Left kidney (tissue), 8 donors: ENCODE measurements around the gene HABP2. TPM values are rescaled to one million over a fixed set of nuclear protein-coding genes. Genes with fewer than 3 reads are reported as not detected.
A peak's percentile ranks its signal among the peaks of the same experiment; 100 is the strongest.

Experiments used
- DNase-seq: peaks from one replicate; pipeline ENCODE4 v3.0.0-alpha.2; 2013
- long read RNA-seq, 8 donors: transcript quantifications; one replicate each; lab custom pipeline, GENCODE V29; 2026
- polyA plus RNA-seq: library from polyadenylated mRNA; unstranded; fragments of 120-200 nt; gene quantifications from one replicate; pipeline ENCODE4 v1.2.1, GENCODE V29; 2013; ENCODE audit not compliant: insufficient read length

Gene HABP2
- 0.52 TPM for polyA plus RNA-seq
- long read RNA-seq, donor 1: 0 reads
- long read RNA-seq, donor 2: 0 reads
- long read RNA-seq, donor 3: 0 reads
- long read RNA-seq, donor 4: 0 reads
- long read RNA-seq, donor 5: 0 reads
- long read RNA-seq, donor 6: 0 reads
- long read RNA-seq, donor 7: 0 reads
- long read RNA-seq, donor 8: 0 reads

DNA sequence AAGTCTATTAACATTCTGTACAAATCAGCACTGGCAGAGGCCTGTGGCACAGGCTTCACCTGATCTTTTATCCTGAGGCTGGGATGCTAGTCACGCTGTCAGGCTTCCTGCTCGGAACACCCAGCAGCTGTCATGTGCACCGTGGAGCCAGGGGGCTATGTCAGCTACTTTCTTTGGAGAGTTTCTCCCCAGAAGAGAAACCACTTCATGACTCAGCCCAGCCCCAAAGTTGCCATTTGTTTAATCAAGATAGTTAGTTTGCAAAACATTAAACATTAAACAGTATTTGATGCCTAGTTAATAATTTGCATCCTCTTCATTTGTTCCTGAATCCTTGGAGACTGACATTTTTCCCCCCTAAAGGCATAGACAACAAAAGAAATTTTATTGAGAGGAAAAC lies at the start of gene HABP2:
TSS of gene HABP2 (plus strand) at position 353 of the 400 bp plus-strand sequence. CDS start 69 bp downstream, outside the sequence.
- no peak for DNase-seq

DNA sequence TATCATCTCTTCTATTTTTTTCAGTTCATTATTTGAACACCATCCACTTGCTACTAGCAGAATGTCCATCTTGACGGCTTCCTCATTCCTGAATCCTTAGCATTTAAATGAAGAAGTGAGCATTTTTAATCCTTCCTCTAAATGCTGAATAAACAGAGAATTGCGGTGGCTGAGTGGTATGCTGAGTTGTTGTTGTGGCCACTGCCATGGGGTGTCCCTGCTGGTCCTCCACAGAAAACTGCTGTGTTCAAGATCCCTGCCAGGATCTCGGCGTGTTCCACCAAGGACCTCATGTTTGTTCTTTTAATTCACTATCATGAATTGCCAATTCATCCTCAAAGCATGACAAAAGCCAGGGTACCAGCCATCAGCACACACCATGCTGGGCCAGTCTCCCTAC lies 48.9 kb upstream of the HABP2 start:
- no peak for DNase-seq

DNA sequence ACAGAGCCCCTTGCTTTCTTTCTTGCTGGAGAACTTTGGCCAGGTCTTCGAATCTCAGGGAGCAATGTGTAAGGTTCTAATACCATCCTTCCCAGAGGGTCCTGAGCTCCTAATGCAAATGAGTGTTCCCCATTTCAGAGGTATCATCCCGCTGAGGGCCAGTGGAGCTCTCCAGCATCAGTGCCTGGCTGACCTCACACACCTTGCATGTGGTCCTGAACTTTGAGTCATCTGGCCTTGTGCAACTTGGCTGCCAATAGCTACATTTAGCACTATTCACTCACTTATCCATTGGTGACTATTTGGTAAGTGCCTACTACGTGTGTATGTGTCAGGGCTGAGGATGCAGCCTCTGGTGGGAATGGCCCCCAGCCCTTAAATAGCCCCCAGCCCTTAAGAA lies 48.4 kb upstream of the HABP2 start:
- no peak for DNase-seq

DNA sequence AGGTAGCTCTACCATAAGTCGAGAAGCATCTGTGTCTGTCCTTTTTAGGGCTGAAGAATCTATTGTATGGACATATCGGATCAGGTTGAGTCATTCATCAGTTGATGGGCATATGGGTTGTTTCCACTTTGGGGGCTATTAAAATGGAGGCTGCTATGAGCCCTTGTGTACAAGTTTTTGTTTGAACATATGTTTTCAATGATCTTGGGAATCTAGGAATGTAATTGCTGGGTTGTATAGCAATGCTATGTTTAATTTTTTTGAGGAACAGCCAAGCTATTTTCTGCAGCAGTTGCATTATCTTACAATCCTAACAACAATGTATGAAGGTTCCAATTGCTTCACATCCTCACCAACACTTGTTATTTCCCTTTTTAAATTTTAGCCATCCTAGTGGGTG lies 46.4 kb upstream of the HABP2 start:
- DNase-seq: no peak

DNA sequence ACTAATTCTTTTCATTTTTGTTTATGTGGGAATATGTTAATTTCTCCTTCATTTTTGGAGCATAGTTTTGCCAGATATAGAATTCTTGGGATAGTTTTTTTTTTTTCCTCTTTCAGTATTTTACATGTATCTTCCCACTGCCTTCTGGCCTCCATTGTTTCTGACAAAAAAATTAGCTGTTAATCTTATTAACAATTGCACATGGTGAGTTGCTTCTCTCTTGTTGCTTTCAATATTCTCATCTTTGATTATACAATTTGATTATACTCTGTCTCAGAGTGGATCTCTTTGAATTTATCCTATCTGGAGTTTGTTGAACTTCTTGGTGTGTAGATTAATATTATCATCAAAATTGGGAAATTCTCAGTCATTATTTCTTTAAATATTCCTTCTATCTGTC lies 41.4 kb upstream of the HABP2 start:
- no peak for DNase-seq

DNA sequence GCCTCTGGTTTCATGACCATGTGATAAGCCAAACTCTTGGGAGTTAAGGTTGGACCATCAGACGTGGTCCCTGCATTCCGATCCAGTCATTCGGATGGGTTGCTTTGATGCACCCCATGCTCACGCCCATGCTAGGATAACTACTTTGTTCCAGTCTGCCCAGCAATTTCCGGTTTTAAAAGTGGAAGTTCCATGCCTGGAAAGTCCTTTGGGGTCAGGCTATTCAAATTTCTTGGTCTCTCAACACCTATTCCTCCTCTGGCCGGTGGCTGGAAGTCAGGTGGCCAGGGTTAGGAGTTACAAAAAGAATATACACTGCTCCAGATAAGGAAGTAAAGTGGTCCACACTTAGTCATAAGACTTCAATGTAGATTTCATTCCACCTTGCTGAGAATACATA lies 37.7 kb upstream of the HABP2 start:
- no peak for DNase-seq

DNA sequence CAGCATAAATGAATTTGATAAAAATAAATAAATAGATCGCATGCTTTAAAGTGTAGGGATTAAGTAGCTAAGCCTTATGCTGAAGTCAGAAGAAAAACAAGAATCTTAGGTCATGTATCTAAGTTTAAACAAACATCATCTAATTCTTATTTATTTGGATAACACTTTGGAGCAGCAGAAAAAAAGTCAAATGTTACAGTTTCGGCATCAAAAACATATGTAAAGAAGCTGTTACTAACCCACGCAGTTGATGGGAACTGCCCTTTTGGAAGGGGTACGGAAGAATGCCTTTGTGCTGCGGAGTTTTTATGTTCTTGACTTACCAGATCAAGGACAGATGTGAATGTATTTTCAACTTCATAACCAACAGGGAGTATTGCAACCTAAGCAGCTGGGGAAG lies 37.3 kb upstream of the HABP2 start:
- no peak for DNase-seq

DNA sequence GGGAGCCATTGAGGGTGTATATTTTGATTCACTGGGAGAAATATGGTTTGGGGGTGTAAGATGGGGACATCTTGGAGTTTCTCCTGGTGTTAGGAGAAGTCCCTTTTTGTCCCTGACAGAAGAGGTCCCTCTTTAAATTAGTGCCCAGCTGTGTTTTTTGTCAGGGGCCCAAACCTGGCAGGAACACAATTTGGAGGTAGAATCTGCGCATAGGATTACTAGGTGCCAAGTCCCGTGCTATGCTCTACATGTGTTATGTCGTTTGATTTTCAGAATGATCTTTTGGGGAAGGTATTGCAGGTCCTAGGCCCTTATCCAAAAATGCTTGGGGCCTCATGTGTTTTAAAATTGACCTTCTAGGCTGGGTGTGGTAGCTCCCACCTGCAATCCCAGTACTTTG lies 36.8 kb upstream of the HABP2 start:
- no peak for DNase-seq

DNA sequence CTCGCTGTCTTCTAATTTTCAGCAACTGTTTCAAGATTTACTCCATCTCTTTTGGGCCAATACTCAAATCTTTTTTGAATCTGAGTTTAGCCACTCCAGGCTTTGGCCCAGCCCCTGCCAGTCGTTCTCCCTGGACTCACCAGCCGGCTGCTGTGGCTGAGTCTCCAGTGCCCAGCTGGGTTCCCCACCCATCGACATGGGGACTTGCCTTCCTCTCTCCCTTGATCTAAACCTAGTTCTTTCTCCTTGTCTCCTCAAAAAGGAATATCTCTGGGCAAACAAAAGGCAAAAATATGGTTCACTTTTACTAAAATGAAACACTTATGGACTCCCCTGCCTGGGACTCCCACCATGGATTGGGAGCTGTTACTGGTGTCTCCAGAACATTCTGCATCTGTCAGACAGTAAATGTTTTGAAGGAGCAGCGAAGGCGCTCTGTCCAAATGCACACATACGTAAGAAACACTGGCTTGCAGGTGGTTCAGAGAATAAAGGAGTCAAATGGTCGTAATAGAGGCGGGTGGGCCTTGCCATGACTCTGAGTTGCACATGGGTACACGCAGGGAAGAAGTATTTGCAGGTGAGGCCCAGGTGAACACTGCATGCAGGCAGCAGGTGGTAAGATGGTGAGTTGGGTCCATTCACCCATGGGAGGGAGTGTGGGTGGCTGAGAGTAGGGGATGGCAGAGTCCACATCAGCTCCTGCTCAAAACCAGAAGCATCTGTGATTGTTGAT lies 35.5 kb upstream of the HABP2 start:
- DNase-seq: no peak

DNA sequence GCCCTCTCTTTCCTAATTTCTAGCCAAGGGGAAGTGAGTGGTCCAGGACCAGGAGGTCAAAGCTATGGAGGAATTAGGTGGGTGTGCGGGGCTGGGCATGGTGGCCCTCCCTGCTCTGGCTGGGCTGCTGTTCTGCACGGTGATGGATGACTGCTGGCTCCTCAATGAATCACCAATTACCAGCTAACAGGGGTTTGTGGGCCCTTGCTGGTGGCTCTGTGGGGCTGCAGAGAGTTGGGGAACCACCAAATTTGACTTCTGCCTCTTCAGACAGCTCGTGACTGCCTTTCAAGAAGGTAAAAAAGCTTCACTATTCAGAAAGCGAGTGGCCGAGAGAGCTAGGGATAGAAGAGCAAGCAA lies 35.0 kb upstream of the HABP2 start:
- DNase-seq: no peak

DNA sequence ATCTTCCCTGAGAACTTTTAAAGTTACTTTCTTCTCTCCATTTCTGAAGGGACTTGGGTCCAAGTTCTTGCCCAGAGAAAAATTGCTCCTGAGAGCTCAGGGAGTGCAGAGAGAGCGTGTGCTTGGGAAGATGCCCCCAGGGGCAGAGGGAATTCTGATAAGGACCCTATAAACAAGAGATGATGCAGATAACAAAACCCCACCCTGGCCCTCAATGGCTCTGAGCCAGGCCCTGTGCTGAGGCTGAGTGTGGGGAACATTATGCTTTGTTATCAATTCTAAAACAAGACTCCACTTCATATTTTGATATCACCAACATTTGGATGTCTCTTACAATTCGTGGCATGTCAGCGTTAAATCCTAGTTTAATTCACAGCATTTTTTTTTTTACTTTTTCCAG lies 34.4 kb upstream of the HABP2 start:
- DNase-seq: no peak

DNA sequence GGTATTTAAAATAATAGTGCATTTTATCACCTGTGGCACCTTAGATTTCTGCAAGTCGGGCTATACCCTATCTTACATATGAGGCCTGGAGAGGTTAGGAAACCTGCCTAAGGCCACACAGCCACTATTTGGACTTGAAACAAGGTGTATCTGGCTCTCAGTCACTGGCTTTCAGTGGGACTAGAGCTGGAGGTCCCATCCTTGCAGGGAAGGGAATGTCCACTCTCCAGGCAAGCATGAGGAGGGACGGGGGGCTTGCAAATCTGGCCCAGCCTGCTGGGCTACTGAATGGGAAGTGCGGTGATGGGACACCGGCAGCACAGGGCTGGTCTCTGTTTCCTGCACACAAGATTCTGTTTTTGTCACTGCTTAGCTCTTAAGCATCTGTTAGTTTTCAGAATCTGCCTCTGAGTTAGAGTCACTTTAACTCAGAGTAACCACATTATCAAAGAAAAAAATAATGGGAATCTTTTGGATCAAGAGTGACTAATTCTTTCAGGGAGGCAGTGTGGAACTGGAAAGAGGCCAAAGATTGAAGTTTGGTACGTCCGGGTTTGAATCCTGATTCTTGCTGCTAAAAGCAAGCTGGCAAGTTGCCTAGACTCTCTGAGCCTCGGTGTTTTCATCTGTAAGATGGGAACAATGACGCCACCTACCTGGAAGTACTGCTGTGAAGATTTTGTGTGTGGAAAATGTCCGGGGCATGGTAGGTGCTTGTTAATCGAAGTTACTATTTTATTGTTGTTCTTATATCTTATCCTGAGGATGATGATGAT lies 33.8 kb upstream of the HABP2 start:
- no peak for DNase-seq

DNA sequence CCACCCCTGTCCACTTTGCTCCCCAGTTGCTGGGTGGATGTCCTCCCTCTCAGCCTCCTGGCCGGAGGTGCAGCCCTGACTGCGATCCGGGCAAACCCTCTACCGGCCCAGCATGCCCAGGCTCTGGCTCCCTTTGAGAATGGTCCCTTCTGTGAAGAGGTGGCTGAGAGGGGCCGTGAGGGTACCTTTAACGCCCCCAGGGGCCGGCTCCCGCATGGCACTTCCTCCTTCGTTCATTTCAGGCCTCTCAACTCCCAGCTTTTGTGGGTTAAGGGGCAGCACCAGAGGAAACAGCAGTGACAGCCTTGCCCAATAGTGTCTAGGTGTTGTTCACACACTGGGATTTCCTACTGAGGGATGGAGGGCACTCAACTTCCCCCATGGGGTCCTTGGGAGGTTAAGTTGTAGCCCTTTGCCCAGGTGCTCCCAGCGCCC lies 33.2 kb upstream of the HABP2 start:
- DNase-seq: no peak

DNA sequence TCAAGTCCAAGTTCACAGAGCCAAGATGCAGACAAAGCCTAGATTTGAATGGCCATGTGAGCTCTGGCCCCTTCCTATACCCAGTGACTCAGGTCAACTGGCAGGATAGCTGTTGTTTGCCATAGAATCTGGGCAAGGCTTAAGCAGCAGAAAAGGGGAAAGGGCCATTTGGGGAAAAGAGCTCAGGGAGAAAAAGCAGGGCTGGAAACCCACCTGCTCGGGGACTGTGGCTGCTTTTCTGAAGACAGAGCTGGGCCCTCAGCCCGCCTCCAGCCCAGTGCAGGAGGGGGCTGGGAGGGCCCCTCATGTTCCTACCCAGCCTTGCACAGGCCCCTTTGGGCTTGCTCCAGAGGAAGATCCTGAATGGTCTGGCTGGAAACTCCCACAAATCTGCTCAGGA lies 32.6 kb upstream of the HABP2 start:
- DNase-seq: no peak

DNA sequence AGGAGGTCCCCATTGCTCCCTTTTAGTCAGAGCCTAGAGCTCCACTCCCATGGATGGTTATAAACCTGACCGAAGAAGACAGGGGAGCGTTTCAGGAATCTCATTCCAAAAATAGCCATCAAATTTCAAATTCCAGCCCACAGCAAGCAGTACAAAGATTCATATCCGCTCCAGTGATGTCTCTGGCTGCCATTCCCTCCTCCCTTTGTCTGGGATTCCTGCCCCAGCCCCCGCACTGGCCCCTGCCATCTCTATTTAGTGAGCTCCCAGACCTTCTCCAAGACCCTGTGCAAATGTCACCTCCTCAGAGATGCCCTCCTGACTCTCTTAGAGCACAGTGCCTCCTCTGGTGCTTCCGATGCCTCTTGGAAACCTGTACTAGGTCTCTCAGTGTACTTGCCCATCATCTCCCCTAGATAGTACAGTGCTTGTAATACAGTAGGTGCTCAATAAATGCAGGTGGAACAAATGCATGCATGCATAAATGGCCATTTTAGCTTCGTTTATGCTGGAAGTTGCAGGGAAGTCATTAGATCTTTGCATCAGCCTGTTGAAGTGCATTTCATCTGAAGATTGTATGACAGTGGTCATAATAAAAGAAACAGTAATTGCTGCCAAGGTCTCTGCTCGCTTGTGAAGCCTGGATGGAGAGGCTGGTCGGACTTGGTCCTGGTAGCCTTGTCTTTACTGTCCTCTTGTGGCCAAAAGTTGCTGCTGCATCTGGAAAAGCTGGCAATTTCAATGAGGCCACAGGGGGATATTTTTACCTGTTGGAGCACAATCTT lies 32.0 kb upstream of the HABP2 start:
- DNase-seq: peak; percentile 63

DNA sequence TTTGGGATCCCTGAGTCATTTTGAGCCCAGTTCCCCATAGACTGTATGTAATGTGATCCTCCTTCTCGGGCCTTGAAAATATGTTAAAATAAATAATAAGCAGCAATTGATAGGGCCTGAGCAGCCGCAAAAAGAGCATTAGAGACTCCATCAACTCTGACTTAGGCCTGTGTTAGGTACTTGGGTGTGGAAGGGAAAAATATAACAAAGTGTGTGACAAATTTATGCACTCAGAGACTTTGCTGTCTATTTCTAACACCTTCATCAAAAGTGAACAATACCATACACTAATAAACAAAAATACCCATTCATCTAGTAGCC lies 31.4 kb upstream of the HABP2 start:
- no peak for DNase-seq

DNA sequence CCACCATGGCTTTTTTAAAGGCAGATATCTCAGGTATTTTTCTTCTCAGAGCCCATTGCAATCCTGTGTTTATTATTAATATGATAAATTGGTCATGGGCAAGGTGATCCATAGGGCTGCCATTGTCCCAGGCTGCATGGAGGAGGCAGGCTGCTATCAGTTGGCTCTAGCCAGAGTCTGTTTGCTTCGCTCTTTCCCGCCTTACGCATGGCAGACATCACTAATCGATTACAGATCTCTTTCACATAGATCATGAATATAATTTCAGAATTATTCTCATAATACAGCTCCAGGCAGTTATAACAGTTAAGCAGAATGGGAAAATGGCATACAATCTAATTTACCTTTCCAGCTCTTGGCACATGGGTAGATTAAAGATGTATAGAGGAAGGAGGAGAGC lies 30.4 kb upstream of the HABP2 start:
- DNase-seq: no peak

DNA sequence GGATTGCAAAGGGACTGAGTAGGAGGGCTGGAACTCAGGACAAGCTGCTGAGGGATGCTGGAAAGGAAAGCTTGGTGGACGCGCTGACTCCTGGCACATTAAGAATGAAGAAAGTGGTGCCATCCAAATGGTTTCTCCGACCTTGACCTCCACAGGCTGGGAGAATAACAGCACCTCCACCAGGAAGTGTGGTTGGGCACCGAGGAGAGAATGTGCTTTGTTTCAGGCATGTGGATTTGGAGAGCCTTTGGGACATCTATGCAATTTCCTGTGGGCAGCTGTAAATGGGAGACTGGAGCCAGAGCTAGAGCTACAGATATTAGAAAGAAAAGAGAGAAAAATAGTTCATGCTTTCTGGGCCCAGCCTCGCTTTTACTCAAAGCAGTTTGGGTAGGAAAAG lies 29.8 kb upstream of the HABP2 start:
- no peak for DNase-seq

DNA sequence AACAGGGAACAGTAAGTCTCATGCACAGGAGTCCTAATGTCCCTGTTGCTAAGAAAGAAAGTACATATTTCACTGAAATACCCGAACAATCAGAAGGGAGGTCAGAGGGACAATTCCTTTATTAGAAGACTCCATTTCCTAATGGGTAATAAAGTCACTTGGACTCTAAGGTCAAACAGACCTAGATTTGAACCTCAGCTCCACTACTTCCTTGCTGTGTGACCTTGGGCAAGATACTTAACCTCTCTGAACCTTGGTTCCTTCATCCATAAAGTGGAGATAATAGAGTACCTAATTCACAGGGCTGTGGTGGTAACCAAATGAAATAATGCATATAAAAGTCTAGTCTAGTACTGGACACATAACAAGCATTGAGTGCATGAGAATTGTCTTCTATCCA lies 29.2 kb upstream of the HABP2 start:
- no peak for DNase-seq

DNA sequence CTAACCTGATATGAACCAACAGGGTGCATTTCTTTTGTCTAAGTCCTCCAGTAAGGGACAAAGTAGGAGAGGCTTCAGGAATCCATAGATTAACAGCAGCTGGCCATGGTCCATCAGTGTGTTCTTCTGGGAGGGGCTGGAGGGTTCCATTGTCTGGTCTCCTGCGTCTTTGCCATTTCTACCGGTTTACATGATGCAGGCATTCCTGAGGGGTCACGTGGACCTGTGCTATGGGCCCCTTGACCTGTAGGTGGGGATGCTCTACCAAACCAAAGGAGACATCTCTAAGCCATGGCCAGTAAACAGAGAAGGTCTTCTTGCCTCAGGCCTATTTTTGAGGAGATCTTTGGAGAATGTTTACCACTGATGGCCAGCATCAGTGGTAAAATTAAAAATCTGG lies 28.7 kb upstream of the HABP2 start:
- no peak for DNase-seq

DNA sequence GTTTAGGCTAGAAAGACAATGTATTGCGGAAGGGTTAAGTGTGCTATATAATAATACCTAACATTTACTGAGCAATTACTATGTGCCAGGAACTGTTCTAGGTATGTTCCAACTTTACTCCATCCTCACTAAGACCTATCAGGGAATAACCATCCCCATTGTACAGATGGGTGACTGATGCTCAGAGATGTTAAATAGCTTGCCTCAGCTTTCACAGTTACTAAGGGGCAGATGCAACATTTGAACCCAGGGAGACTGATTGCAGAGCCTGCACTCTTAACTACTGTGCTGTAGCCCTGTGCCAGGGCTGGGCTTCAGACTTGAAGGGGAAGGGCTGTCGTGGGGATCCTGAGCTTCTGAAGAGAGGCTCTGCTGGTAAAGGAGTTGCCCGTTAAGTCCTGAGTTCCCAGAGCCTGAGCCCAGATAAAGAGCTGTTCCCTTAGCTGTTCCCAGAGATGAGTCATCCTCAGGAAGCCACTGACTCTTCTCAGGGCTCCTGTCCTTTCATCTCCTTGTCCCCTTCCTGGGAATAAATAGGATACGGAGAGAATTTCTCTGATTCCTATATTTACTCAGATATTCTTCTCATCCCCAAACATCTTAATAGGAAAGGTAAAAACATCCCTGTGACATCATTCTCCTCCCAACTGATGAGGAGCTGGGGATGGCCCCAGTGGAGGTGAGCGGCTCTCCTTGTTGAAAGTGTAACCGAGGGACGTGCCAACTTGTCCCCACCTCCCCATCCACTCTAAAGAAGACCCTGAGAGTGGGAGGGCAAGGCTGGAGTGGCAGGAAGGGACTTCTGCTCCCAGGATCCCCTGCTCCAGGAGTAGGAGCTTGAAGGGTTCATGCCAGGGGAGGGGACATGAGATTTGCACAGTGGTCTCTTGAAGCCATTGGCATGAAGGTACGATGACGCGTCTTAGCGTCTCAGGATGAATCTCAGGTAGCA lies 28.0 kb upstream of the HABP2 start:
- DNase-seq: no peak

DNA sequence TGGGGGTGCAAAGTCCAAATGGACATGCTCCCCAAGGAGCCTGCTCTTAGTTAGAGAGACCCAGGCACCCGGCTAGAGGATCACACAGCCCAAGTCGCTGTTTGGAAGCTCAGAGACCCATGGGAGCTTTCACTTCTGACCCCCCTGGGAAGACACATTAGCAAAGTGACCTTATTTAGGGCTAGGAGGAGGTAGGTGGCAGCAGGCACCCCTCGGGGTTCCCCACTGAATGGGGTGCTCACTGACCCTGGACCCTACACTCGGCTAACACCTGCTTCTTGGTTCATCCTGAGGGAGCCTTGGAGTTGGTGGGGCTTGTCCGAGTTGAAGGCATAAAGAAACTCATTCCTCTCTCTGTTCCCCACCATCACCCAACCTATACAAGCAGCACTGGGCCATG lies 27.1 kb upstream of the HABP2 start:
- DNase-seq: no peak
